Measurements from ENCODE around the gene DHRSX.

- TF ChIP-seq CTCF (conservative IDR thresholded peaks at IDR 0.05 in 1 of 2, IDR thresholded peaks at IDR 0.05 in 1 of 2; ENCODE audit: low read depth in 1 of 2, low read length in 2 of 2) (no peak), EZH2 (IDR thresholded peaks at IDR 0.05; ENCODE audit: low read length, missing control alignments) (no peak)
Measured at GRCh38 chrX:2330487-2330886, 170.3 kb downstream of the DHRSX start.
